ENCODE results near the gene DDX24. TPM values are rescaled to one million over a fixed set of nuclear protein-coding genes. Genes with fewer than 3 reads are reported as not detected.

Gene DDX24
- total RNA-seq, 1 experiment from 2014 or later, result 40.4 TPM

- BruUV-seq (replicated peaks), result no TSS peak
- DNase-seq, result no peak
- intact Hi-C loops (cut with micrococcal nuclease; ENCODE audit: unreplicated experiment), result no loop called here
- H3K27ac ChIP-seq, result no peak overlapping the region
- no peaks in the 10 kb centered on the region for H3K36me3 ChIP-seq (ENCODE audit: low read depth)
- H3K4me1 ChIP-seq (replicated peaks; ENCODE audit: insufficient read depth), result no peaks in the 10 kb centered on the region
- CTCF ChIA-PET, result no interaction called here
- 0 out of 2 replicates have a peak, but pooled peaks cover 2% of the 10 kb centered on the region for H3K27me3 ChIP-seq (ENCODE audit: insufficient read depth, low read depth)
- no peak overlapping the region for H3K4me2 ChIP-seq
- no peaks in the 10 kb centered on the region for H4K20me1 ChIP-seq (ENCODE audit: insufficient read depth)
- H3K79me2 ChIP-seq (ENCODE audit: low read depth), result no peaks in the 10 kb centered on the region
- H3K4me3 ChIP-seq, result no peak overlapping the region
- POLR2A ChIA-PET (ENCODE audit: unreplicated experiment), result no interaction called here
- H3K9me3 ChIP-seq (ENCODE audit: insufficient read depth, low read depth), result no peaks in the 10 kb centered on the region
- no peak overlapping the region for H2AFZ ChIP-seq
- no peaks in the 10 kb centered on the region for H3K9me2 ChIP-seq (ENCODE audit: insufficient read depth)
- TF ChIP-seq CTCF (conservative IDR thresholded peaks at IDR 0.05) (no peak), EZH2 (IDR thresholded peaks at IDR 0.05; ENCODE audit: low read depth) (no peak)
- H3F3A ChIP-seq (ENCODE audit: insufficient read depth, low read depth), result no peaks in the 10 kb centered on the region
Measured at GRCh38 chr14:94115058-94115591, 34.1 kb upstream of the DDX24 start.

- intact Hi-C loops (cut with micrococcal nuclease; ENCODE audit: unreplicated experiment), result no loop called here
- H3K4me1 ChIP-seq (replicated peaks; ENCODE audit: insufficient read depth), result no peaks in the 10 kb centered on the region
- no peak overlapping the region for H3K27ac ChIP-seq
- POLR2A ChIA-PET (ENCODE audit: unreplicated experiment), result no interaction called here
- no peak overlapping the region for H3K4me2 ChIP-seq
- no peaks in the 10 kb centered on the region for H3K79me2 ChIP-seq (ENCODE audit: low read depth)
- no peaks in the 10 kb centered on the region for H3F3A ChIP-seq (ENCODE audit: insufficient read depth, low read depth)
- no TSS peak for BruUV-seq (replicated peaks)
- H3K27me3 ChIP-seq (ENCODE audit: insufficient read depth, low read depth), result 0 out of 2 replicates have a peak, but pooled peaks cover 2% of the 10 kb centered on the region
- H3K9me3 ChIP-seq (ENCODE audit: insufficient read depth, low read depth), result no peaks in the 10 kb centered on the region
- H3K9me2 ChIP-seq (ENCODE audit: insufficient read depth), result no peaks in the 10 kb centered on the region
- no peak for DNase-seq
- no peak overlapping the region for H2AFZ ChIP-seq
- CTCF ChIA-PET, result no interaction called here
- H4K20me1 ChIP-seq (ENCODE audit: insufficient read depth), result no peaks in the 10 kb centered on the region
- H3K36me3 ChIP-seq (ENCODE audit: low read depth), result no peaks in the 10 kb centered on the region
- H3K4me3 ChIP-seq, result no peak overlapping the region
- TF ChIP-seq EZH2 (IDR thresholded peaks at IDR 0.05; ENCODE audit: low read depth) (no peak), CTCF (conservative IDR thresholded peaks at IDR 0.05) (no peak)
Measured at GRCh38 chr14:94114589-94115057, 33.6 kb upstream of the DDX24 start.

- ChIA-PET POLR2A (ENCODE audit: unreplicated experiment) (no interaction called here), CTCF (no interaction called here)
- Histone ChIP-seq H3K4me2 (no peak overlapping the region), H3K79me2 (ENCODE audit: low read depth) (no peaks in the 10 kb centered on the region), H3K36me3 (ENCODE audit: low read depth) (no peaks in the 10 kb centered on the region), H3F3A (ENCODE audit: insufficient read depth, low read depth) (no peaks in the 10 kb centered on the region), H3K27ac (no peak overlapping the region), H2AFZ (no peak overlapping the region), H3K9me2 (ENCODE audit: insufficient read depth) (no peaks in the 10 kb centered on the region), H3K4me1 (replicated peaks; ENCODE audit: insufficient read depth) (no peaks in the 10 kb centered on the region), H4K20me1 (ENCODE audit: insufficient read depth) (no peaks in the 10 kb centered on the region), H3K4me3 (no peak overlapping the region), H3K9me3 (ENCODE audit: insufficient read depth, low read depth) (no peaks in the 10 kb centered on the region), H3K27me3 (ENCODE audit: insufficient read depth, low read depth) (0 out of 2 replicates have a peak, but pooled peaks cover 2% of the 10 kb centered on the region)
- TF ChIP-seq EZH2 (IDR thresholded peaks at IDR 0.05; ENCODE audit: low read depth) (no peak), CTCF (conservative IDR thresholded peaks at IDR 0.05) (no peak)
- no peak for DNase-seq
- BruUV-seq (replicated peaks), result no TSS peak
- intact Hi-C loops (cut with micrococcal nuclease; ENCODE audit: unreplicated experiment), result no loop called here
Measured at GRCh38 chr14:94113908-94114588, 33.0 kb upstream of the DDX24 start.
